ENCODE data around the gene ANP32D. TPM values are rescaled to one million over a fixed set of nuclear protein-coding genes. Genes with fewer than 3 reads are reported as not detected.
"Not testable (repeated sequence)": the region's sequence is repeated elsewhere in the genome, so short reads cannot be mapped to it uniquely, and the experiment has no call there.

The ANP32D gene
- total RNA-seq, 1 donor from 2014 or later = not detected

DNA sequence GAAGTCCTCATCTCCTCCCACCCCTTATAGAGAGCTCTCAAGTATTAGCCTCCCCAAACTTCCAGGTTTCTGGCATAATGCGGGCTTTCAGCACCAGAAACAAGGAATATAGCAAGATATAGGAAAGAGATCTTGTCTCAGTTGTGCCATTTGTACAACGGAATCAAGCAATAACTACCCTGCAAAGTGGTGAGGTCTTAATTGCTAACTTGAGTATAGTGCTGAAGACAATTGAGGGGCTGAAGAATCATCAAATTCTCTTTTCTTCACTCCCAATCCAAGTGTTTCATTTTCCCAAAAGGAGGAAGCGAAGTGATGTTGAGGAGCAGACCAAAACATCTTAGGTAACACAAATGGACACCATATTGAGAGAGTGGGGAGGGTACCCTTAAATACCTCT, 26.8 kb upstream of the ANP32D start:
- Histone ChIP-seq H3K9me3 (no peaks in the 10 kb centered on the region), H3K4me1 (no peaks in the 10 kb centered on the region), H3K27ac (no peak overlapping the region), H3K4me3 (no peak overlapping the region), H3K27me3 (no peaks in the 10 kb centered on the region), H3K36me3 (no peaks in the 10 kb centered on the region)
- intact Hi-C loops (cut with DNase I) = no loop called here
- DNase-seq (ENCODE audit: extremely low spot score in 2 of 2) = no peak
- TF ChIP-seq POLR2AphosphoS5 (IDR thresholded peaks at IDR 0.05; ENCODE audit: insufficient read depth in 1 of 2, low read depth in 1 of 2) (no peak), POLR2A (IDR thresholded peaks at IDR 0.05) (no peak)
- TF ChIP-seq, protein P1, sequence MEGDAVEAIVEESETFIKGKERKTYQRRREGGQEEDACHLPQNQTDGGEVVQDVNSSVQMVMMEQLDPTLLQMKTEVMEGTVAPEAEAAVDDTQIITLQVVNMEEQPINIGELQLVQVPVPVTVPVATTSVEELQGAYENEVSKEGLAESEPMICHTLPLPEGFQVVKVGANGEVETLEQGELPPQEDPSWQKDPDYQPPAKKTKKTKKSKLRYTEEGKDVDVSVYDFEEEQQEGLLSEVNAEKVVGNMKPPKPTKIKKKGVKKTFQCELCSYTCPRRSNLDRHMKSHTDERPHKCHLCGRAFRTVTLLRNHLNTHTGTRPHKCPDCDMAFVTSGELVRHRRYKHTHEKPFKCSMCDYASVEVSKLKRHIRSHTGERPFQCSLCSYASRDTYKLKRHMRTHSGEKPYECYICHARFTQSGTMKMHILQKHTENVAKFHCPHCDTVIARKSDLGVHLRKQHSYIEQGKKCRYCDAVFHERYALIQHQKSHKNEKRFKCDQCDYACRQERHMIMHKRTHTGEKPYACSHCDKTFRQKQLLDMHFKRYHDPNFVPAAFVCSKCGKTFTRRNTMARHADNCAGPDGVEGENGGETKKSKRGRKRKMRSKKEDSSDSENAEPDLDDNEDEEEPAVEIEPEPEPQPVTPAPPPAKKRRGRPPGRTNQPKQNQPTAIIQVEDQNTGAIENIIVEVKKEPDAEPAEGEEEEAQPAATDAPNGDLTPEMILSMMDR (IDR thresholded peaks at IDR 0.05) = no peak

- H3K27ac ChIP-seq = no peak overlapping the region
- no peaks in the 10 kb centered on the region for H3K9me3 ChIP-seq
- intact Hi-C loops (cut with DNase I) = no loop called here
- TF ChIP-seq, protein P1 (IDR thresholded peaks at IDR 0.05) = no peak
- TF ChIP-seq POLR2A (IDR thresholded peaks at IDR 0.05) (no peak), POLR2AphosphoS5 (IDR thresholded peaks at IDR 0.05; ENCODE audit: insufficient read depth in 1 of 2, low read depth in 1 of 2) (no peak)
- no peaks in the 10 kb centered on the region for H3K36me3 ChIP-seq
- no peaks in the 10 kb centered on the region for H3K27me3 ChIP-seq
- no peak for DNase-seq (ENCODE audit: extremely low spot score in 2 of 2)
- H3K4me1 ChIP-seq = no peaks in the 10 kb centered on the region
- H3K4me3 ChIP-seq = no peak overlapping the region
Measured at GRCh38 chr12:48446161-48446776, 26.1 kb upstream of the ANP32D start.

DNA sequence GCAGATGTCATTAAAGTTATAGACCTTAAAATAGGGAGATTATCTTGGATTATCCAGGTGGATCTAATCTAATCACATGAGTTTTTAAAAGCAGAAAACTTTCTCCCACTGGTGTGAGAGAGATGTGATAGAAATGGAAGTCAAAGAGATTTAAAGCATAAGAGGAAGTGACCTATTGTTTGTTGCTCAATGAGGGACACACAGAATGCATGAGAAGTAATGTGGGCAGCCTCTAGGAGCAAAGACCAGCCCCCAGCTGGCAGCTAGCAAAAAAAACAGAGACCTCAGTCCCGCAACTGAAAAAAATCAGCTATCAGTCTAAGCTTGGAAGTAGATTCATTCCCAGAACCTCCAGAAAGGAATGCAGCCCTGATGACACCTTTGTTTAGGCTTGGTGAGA, 24.6 kb upstream of the ANP32D start:
- no peaks in the 10 kb centered on the region for H3K9me3 ChIP-seq
- intact Hi-C loops (cut with DNase I) = no loop called here
- no peak for DNase-seq (ENCODE audit: extremely low spot score in 2 of 2)
- H3K27ac ChIP-seq = no peak overlapping the region
- TF ChIP-seq POLR2AphosphoS5 (IDR thresholded peaks at IDR 0.05; ENCODE audit: insufficient read depth in 1 of 2, low read depth in 1 of 2) (no peak), POLR2A (IDR thresholded peaks at IDR 0.05) (no peak)
- TF ChIP-seq, protein P1 (IDR thresholded peaks at IDR 0.05) = no peak
- no peaks in the 10 kb centered on the region for H3K36me3 ChIP-seq
- no peak overlapping the region for H3K4me3 ChIP-seq
- no peaks in the 10 kb centered on the region for H3K27me3 ChIP-seq
- H3K4me1 ChIP-seq = no peaks in the 10 kb centered on the region

DNA sequence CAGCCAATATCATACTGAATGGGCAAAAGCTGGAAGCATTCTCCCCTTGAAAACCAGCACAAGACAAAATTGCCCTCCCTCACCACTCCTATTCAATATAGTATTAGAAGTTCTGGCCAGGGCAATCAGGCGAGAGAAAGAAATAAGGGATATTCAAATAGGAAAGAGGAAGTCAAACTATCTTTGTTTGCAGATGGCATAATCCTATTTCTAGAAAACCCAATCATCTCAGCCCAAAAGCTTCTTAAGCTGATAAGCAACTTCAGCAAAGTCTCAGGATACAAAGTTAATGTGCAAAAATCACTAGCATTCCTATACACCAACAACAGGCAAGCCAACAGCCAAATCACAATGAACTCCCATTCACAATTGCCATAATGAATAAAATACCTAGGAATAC, 21.0 kb upstream of the ANP32D start:
- TF ChIP-seq, protein P1 (IDR thresholded peaks at IDR 0.05) = no peak
- TF ChIP-seq POLR2AphosphoS5 (IDR thresholded peaks at IDR 0.05; ENCODE audit: insufficient read depth in 1 of 2, low read depth in 1 of 2) = no peak
- no peak for TF ChIP-seq POLR2A (IDR thresholded peaks at IDR 0.05)
- no peak overlapping the region for H3K27ac ChIP-seq
- H3K4me1 ChIP-seq = no peaks in the 10 kb centered on the region
- no peaks in the 10 kb centered on the region for H3K36me3 ChIP-seq
- no peak overlapping the region for H3K4me3 ChIP-seq
- H3K9me3 ChIP-seq = no peaks in the 10 kb centered on the region
- H3K27me3 ChIP-seq = no peaks in the 10 kb centered on the region
- intact Hi-C loops (cut with DNase I) = no loop called here
- no peak for DNase-seq (ENCODE audit: extremely low spot score in 2 of 2)

GRCh38 chr12:48452961-48453360, 19.4 kb upstream of the ANP32D start:
- H3K36me3 ChIP-seq; H3K27me3 ChIP-seq; H3K27ac ChIP-seq; H3K4me1 ChIP-seq; intact Hi-C loops (cut with DNase I); DNase-seq (ENCODE audit: extremely low spot score in 2 of 2); H3K4me3 ChIP-seq; H3K9me3 ChIP-seq: not testable (repeated sequence)
